Gastroesophageal sphincter (tissue), 4 donors: ENCODE data around the gene BOK. TPM values are rescaled to one million over a fixed set of nuclear protein-coding genes. Genes with fewer than 3 reads are reported as not detected.

Source experiments
- ATAC-seq: fragments of 150-250 bp; one replicate; pipeline ENCODE4 v1.9.1; 2016; ENCODE audit warnings: mild to moderate bottlenecking, moderate library complexity
- H3K27ac ChIP-seq, 4 donors: fragments of 200-600 bp; sonication (generic) in 3 of 4; 1 replicate in 3 of 4; 2 replicates in 1 of 4; pipeline ENCODE4 v1.5.1; 2016 to 2019
- H3K27me3 ChIP-seq: fragments of 200-600 bp; sonication (generic); one replicate; pipeline ENCODE4 v1.5.1; 2019
- H3K36me3 ChIP-seq, 2 donors: fragments of 200-600 bp; sonication (generic); one replicate each; pipeline ENCODE4 v1.5.1; 2019; ENCODE audit warnings: control low read depth in 1 of 2
- H3K4me1 ChIP-seq, 3 donors: fragments of 200-600 bp; sonication (generic); 1 replicate in 2 of 3; 2 replicates in 1 of 3; pipeline ENCODE4 v1.5.1; 2016 to 2019; ENCODE audit warnings: control low read depth in 2 of 3
- H3K4me3 ChIP-seq, 2 donors: fragments of 200-600 bp; sonication (generic); one replicate each; pipeline ENCODE4 v1.5.1; 2019; ENCODE audit warnings: mild to moderate bottlenecking in 1 of 2, moderate library complexity in 1 of 2
- H3K9me3 ChIP-seq, 3 donors: fragments of 200-600 bp; sonication (generic); one replicate each; pipeline ENCODE4 v1.5.1; 2017 to 2019; ENCODE audit warnings: control low read depth in 2 of 3
- EP300 ChIP-seq: sonication (generic); formaldehyde crosslinking; IDR thresholded peaks from one replicate; pipeline ENCODE4 v1.6.1; 2017; ENCODE audit warnings: antibody characterized with exemption, mild to moderate bottlenecking
- POLR2A ChIP-seq, 2 donors: fragments of 450-650 bp; IDR thresholded peaks; one replicate each; pipeline ENCODE4 v1.6.1; 2017; ENCODE audit warnings: antibody characterized with exemption in 2 of 2, mild to moderate bottlenecking in 2 of 2, moderate library complexity in 1 of 2
- POLR2AphosphoS5 ChIP-seq: sonication (generic); formaldehyde crosslinking; IDR thresholded peaks from one replicate; pipeline ENCODE4 v1.6.1; 2017; ENCODE audit warnings: antibody characterized with exemption
- WGBS, 2 donors: methylation state at CpG; one replicate each; pipeline ENCODE4 v1.1.5; 2018; ENCODE audit warnings: low coverage in 1 of 2; 5-methylcytosine and 5-hydroxymethylcytosine counted together
- total RNA-seq, 4 donors: library from RNA; depleted of rRNA; stranded (reverse); fragments of >200 nt; gene quantifications; one replicate each; pipeline ENCODE4 v1.1.0, GENCODE V29; 2016
- TF ChIP-seq, protein P1 (sequence below), 4 experiments: fragments of 200-600 bp in 2 of 4; fragments of 450-650 bp in 2 of 4; sonication (generic) in 1 of 4; IDR thresholded peaks; one replicate each; pipeline ENCODE4 v1.5.1; 2017 to 2019; ENCODE audit warnings: antibody characterized with exemption in 4 of 4, mild to moderate bottlenecking in 2 of 4, moderate library complexity in 2 of 4

Gene BOK
- total RNA-seq, 4 donors from 2014 or later: 46.0 to 128 (median 66.3) TPM

GRCh38 chr2:241576293-241576654 is 17.7 kb downstream of the BOK start:
- TF ChIP-seq EP300 (no peak), POLR2A (IDR thresholded peaks at IDR 0.05) (no peak), POLR2AphosphoS5 (no peak)
- TF ChIP-seq, protein P1, sequence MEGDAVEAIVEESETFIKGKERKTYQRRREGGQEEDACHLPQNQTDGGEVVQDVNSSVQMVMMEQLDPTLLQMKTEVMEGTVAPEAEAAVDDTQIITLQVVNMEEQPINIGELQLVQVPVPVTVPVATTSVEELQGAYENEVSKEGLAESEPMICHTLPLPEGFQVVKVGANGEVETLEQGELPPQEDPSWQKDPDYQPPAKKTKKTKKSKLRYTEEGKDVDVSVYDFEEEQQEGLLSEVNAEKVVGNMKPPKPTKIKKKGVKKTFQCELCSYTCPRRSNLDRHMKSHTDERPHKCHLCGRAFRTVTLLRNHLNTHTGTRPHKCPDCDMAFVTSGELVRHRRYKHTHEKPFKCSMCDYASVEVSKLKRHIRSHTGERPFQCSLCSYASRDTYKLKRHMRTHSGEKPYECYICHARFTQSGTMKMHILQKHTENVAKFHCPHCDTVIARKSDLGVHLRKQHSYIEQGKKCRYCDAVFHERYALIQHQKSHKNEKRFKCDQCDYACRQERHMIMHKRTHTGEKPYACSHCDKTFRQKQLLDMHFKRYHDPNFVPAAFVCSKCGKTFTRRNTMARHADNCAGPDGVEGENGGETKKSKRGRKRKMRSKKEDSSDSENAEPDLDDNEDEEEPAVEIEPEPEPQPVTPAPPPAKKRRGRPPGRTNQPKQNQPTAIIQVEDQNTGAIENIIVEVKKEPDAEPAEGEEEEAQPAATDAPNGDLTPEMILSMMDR (IDR thresholded peaks at IDR 0.05): no peak
- no peak for ATAC-seq
- peaks cover 0 to 30% (median 0%) of the 10 kb centered on the region in 3 donors for H3K4me1 ChIP-seq
- no peaks in the 10 kb centered on the region for H3K27me3 ChIP-seq
- peaks cover 0 to 37% of the 10 kb centered on the region in 2 donors for H3K36me3 ChIP-seq
- no peaks in the 10 kb centered on the region for H3K9me3 ChIP-seq
- H3K4me3 ChIP-seq: no peak overlapping the region
- H3K27ac ChIP-seq: no peak overlapping the region
- 90 to 100% methylated on average over 2 of the region's 14 CpGs for WGBS, 2 donors

DNA sequence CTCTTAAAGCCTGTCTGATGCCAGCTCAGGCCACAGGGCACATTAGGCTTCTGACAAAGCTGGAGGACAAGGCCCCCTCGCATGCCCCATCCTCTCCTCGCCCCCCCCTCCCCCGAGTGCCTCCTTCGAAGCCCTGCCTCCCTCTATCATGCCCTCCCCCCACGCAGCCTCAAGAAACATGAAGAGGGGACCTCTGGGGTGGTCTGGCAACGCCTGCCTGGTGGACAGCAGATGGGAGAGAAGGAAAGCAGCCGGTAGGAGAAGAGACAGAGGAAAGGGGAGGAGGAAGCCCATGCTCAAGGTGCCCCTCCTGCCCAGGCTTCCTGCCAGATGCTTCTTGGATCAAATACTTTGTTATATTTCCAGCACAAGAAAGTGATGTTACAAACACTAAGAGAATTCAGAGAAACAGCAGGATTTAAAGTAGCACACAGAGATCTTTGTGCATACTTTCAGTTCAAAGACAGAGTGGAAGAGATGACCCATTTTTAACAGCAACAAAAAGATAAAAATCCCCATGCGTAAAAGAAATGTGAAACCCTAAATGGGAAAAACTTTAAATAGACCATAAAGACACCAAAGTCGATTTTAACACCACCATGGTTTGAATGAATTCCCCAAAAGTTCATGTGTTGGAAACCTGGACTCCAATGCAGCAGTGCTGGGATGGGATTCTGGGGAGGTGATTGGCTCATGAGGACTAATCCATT is 19.0 kb downstream of the BOK start:
- H3K36me3 ChIP-seq: peaks cover 0 to 34% of the 10 kb centered on the region in 2 donors
- H3K4me1 ChIP-seq: peaks cover 0 to 30% (median 0%) of the 10 kb centered on the region in 3 donors
- WGBS, 2 donors: 0 to 5% methylated on average over 1 to 4 of the region's 9 CpGs
- no peak overlapping the region for H3K4me3 ChIP-seq
- peak; percentile 47 for ATAC-seq
- no peak for TF ChIP-seq POLR2A (IDR thresholded peaks at IDR 0.05)
- peak; percentile 35 for TF ChIP-seq POLR2AphosphoS5
- TF ChIP-seq EP300: no peak
- TF ChIP-seq, protein P1 (IDR thresholded peaks at IDR 0.05): no peak
- H3K9me3 ChIP-seq: no peaks in the 10 kb centered on the region
- H3K27me3 ChIP-seq: no peaks in the 10 kb centered on the region
- peak overlapping the region in 3 of 4 donors; percentile 56 to 71 (median 61) for H3K27ac ChIP-seq

DNA sequence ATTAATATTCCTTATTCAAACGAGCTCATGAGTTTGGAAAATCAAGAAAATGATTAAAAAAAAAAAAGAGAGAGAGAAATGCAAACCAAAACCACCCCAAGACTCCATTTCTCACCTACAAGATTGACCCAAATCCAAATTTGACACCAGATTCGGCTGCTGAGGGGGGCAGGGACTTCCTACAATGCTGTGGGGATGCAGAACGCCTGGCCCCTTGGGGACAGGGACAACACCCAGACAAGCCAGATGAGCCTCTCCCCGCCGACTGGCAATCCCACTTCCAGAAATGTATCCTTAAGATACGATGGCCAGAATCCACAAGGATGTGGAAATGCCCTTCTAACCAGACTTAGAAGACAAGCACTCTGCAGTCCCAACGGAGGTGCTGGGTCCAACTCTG is 20.7 kb downstream of the BOK start:
- Histone ChIP-seq H3K27ac (no peak overlapping the region), H3K36me3 (peaks cover 0 to 34% of the 10 kb centered on the region in 2 donors), H3K27me3 (no peaks in the 10 kb centered on the region), H3K4me1 (peaks cover 0 to 30% (median 0%) of the 10 kb centered on the region in 3 donors), H3K9me3 (peaks cover 0 to under 1% (median 0%) of the 10 kb centered on the region in 3 donors), H3K4me3 (no peak overlapping the region)
- 83 to 88% methylated on average over 2 to 3 of the region's 7 CpGs for WGBS, 2 donors
- ATAC-seq: no peak
- no peak for TF ChIP-seq EP300
- TF ChIP-seq POLR2AphosphoS5: no peak
- TF ChIP-seq, protein P1 (IDR thresholded peaks at IDR 0.05): no peak
- no peak for TF ChIP-seq POLR2A (IDR thresholded peaks at IDR 0.05)

GRCh38 chr2:241582328-241582727 is 23.8 kb downstream of the BOK start:
- Histone ChIP-seq H3K27ac (no peak overlapping the region), H3K4me3 (no peak overlapping the region), H3K27me3 (no peaks in the 10 kb centered on the region), H3K9me3 (peaks cover 0 to 24% (median 0%) of the 10 kb centered on the region in 3 donors), H3K36me3 (peaks cover 0 to 58% of the 10 kb centered on the region in 2 donors), H3K4me1 (peaks cover 0 to 16% (median 0%) of the 10 kb centered on the region in 3 donors)
- WGBS, 2 donors: 91 to 96% methylated on average over 6 of the region's 8 CpGs
- TF ChIP-seq POLR2A (IDR thresholded peaks at IDR 0.05) (no peak), POLR2AphosphoS5 (no peak), EP300 (no peak)
- TF ChIP-seq, protein P1 (IDR thresholded peaks at IDR 0.05): no peak
- ATAC-seq: no peak

- peaks cover 0 to 62% of the 10 kb centered on the region in 2 donors for H3K36me3 ChIP-seq
- H3K27me3 ChIP-seq: no peaks in the 10 kb centered on the region
- no peak overlapping the region for H3K27ac ChIP-seq
- ATAC-seq: no peak
- WGBS, 2 donors: 100% methylated on average over 3 of the region's 4 CpGs; no CpG with 5 or more reads in 1 of the 2 donors
- H3K4me3 ChIP-seq: no peak overlapping the region
- TF ChIP-seq, protein P1 (IDR thresholded peaks at IDR 0.05): no peak
- no peak for TF ChIP-seq EP300
- no peak for TF ChIP-seq POLR2A (IDR thresholded peaks at IDR 0.05)
- no peak for TF ChIP-seq POLR2AphosphoS5
- peaks cover 0 to 29% (median 0%) of the 10 kb centered on the region in 3 donors for H3K9me3 ChIP-seq
- H3K4me1 ChIP-seq: peaks cover 0 to 12% (median 0%) of the 10 kb centered on the region in 3 donors
These were observed 24.3 kb downstream of the BOK start for GRCh38 chr2:241582806-241583205.
